Lower lobe of right lung (tissue), 2 donors: Measurements from ENCODE around the gene BDKRB1. TPM values are rescaled to one million over a fixed set of nuclear protein-coding genes. Genes with fewer than 3 reads are reported as not detected.
"Not testable (repeated sequence)": the region's sequence is repeated elsewhere in the genome, so short reads cannot be mapped to it uniquely, and the experiment has no call there.

Source experiments
- ATAC-seq, 2 donors: fragments of 200-7000 bp; cut with Tn5 transposase; one replicate each; pipeline ENCODE4 v1.9.1; 2020 to 2022; ENCODE audit warnings: mild to moderate bottlenecking in 2 of 2, moderate library complexity in 2 of 2
- DNase-seq: peaks from one replicate; pipeline ENCODE4 v3.0.0-alpha.2; 2020
- H3K27ac ChIP-seq: fragments of 200-600 bp; one replicate; pipeline ENCODE4 v1.8.0; 2022
- H3K27me3 ChIP-seq: fragments of 200-600 bp; one replicate; pipeline ENCODE4 v1.8.0; 2022; ENCODE audit warnings: low read depth
- H3K36me3 ChIP-seq: fragments of 200-600 bp; one replicate; pipeline ENCODE4 v1.8.0; 2022; ENCODE audit warnings: mild to moderate bottlenecking
- H3K4me1 ChIP-seq: fragments of 200-600 bp; one replicate; pipeline ENCODE4 v1.8.0; 2022
- H3K4me3 ChIP-seq: fragments of 200-600 bp; one replicate; pipeline ENCODE4 v1.8.0; 2022; ENCODE audit warnings: mild to moderate bottlenecking
- H3K9me3 ChIP-seq: fragments of 200-600 bp; one replicate; pipeline ENCODE4 v1.8.0; 2022
- intact Hi-C: fragments of 100-400 bp; cut with DNase I; formaldehyde crosslinking; loops from one replicate; pipeline ENCODE4 v1.11.0; 2022
- total RNA-seq: library from RNA; stranded (reverse); fragmentation: NEBNext Ultra II Directional; extraction: Animal tissue kit (Norgen Biotek cat#: 25700); gene quantifications from one replicate; pipeline ENCODE4 v1.2.1, GENCODE V29; 2021
- TF ChIP-seq, protein P1 (sequence below): fragments of 200-600 bp; IDR thresholded peaks from one replicate; pipeline ENCODE4 v1.8.0; 2022; ENCODE audit warnings: antibody characterized with exemption, mild to moderate bottlenecking
- donor health status: DM: no; HTN: yes; CAD: no; lungs with severe emphysema.

BDKRB1 gene
- total RNA-seq, 1 donor from 2014 or later = not detected

DNA sequence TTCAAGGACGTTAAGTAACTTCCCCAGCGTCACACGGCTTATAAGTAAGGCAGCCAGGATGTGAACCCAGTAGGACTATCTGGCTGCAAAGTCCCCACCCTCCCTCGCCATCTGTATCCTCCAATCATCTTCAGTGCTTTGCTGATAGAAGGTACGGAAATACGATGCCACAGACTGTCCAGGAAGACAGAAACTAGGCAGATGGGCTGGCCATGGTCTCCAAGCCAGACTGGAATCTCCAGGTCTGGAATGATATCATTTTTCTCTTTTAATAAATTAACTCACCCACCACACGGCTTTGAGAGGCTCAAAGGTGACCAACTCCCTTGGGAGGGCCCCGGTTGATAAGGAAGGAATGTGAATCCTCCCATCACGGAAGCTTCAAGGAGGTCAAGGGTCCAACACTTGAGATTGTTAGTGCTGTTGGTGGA is 16.3 kb upstream of the BDKRB1 start:
- DNase-seq (no peak), ATAC-seq (peak in 1 of 2 donors; percentile 55)
- H3K9me3 ChIP-seq = no peaks in the 10 kb centered on the region
- intact Hi-C loops = no loop called here
- TF ChIP-seq, protein P1, sequence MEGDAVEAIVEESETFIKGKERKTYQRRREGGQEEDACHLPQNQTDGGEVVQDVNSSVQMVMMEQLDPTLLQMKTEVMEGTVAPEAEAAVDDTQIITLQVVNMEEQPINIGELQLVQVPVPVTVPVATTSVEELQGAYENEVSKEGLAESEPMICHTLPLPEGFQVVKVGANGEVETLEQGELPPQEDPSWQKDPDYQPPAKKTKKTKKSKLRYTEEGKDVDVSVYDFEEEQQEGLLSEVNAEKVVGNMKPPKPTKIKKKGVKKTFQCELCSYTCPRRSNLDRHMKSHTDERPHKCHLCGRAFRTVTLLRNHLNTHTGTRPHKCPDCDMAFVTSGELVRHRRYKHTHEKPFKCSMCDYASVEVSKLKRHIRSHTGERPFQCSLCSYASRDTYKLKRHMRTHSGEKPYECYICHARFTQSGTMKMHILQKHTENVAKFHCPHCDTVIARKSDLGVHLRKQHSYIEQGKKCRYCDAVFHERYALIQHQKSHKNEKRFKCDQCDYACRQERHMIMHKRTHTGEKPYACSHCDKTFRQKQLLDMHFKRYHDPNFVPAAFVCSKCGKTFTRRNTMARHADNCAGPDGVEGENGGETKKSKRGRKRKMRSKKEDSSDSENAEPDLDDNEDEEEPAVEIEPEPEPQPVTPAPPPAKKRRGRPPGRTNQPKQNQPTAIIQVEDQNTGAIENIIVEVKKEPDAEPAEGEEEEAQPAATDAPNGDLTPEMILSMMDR = no peak
- H3K27ac ChIP-seq = no peak overlapping the region
- H3K4me3 ChIP-seq = no peak overlapping the region
- no peaks in the 10 kb centered on the region for H3K4me1 ChIP-seq
- no peaks in the 10 kb centered on the region for H3K36me3 ChIP-seq
- H3K27me3 ChIP-seq = no peaks in the 10 kb centered on the region

DNA sequence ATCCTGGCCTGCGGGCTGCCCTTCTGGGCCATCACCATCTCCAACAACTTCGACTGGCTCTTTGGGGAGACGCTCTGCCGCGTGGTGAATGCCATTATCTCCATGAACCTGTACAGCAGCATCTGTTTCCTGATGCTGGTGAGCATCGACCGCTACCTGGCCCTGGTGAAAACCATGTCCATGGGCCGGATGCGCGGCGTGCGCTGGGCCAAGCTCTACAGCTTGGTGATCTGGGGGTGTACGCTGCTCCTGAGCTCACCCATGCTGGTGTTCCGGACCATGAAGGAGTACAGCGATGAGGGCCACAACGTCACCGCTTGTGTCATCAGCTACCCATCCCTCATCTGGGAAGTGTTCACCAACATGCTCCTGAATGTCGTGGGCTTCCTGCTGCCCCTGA is 15.4 kb upstream of the BDKRB1 start:
- no peak overlapping the region for H3K4me3 ChIP-seq
- DNase-seq (no peak), ATAC-seq (no peak)
- H3K36me3 ChIP-seq = no peaks in the 10 kb centered on the region
- no peak overlapping the region for H3K27ac ChIP-seq
- H3K27me3 ChIP-seq = no peaks in the 10 kb centered on the region
- H3K9me3 ChIP-seq = no peaks in the 10 kb centered on the region
- TF ChIP-seq, protein P1 = no peak
- no peaks in the 10 kb centered on the region for H3K4me1 ChIP-seq
- intact Hi-C loops = no loop called here

GRCh38 chr14:96242126-96242525 is 13.9 kb upstream of the BDKRB1 start:
- intact Hi-C loops = no loop called here
- DNase-seq (no peak), ATAC-seq (no peak)
- TF ChIP-seq, protein P1 = no peak
- Histone ChIP-seq H3K4me1 (no peaks in the 10 kb centered on the region), H3K27me3 (no peaks in the 10 kb centered on the region), H3K4me3 (no peak overlapping the region), H3K27ac (no peak overlapping the region), H3K36me3 (no peaks in the 10 kb centered on the region), H3K9me3 (no peaks in the 10 kb centered on the region)

DNA sequence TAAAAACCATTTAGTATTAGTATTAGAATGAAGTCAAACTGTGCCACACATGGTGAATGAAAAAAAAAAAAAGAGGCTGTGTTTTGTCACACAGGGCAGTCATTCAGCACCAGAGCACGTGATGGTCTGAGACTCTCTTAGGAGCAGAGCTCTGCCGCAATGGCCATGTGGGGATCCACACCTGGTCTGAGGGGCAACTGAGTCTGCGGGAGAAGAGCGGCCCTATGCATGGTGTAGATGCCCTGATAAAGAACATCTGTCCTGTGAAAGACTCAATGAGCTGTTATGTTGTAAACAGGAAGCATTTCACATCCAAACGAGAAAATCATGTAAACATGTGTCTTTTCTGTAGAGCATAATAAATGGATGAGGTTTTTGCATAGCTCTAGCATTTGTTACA is 12.2 kb upstream of the BDKRB1 start:
- Histone ChIP-seq H3K4me3 (no peak overlapping the region), H3K27ac (no peak overlapping the region), H3K4me1 (no peaks in the 10 kb centered on the region), H3K36me3 (no peaks in the 10 kb centered on the region), H3K9me3 (no peaks in the 10 kb centered on the region), H3K27me3 (no peaks in the 10 kb centered on the region)
- TF ChIP-seq, protein P1 = no peak
- ATAC-seq (no peak), DNase-seq (no peak)
- intact Hi-C loops = no loop called here

DNA sequence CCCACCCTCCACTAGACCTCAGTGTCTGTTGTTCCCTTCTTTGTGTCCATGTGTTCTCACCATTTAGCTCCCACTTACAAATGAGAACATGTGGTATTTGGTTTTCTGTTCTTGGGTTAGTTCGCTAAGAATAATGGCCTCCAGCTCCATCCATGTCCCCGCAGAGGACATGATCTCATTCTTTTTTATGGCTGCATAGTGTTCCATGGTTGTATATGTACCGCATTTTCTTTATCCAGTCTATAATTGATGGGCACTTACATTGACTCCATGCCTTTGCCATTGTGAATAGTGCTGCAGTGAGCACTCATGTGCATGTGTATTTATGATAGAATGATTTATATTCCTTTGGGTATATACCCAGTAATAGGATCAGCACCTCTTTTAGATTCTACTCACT is 10.9 kb upstream of the BDKRB1 start:
- ATAC-seq, H3K36me3 ChIP-seq, H3K27ac ChIP-seq, H3K4me3 ChIP-seq, H3K4me1 ChIP-seq, H3K9me3 ChIP-seq, intact Hi-C loops, H3K27me3 ChIP-seq, DNase-seq: not testable (repeated sequence)

GRCh38 chr14:96245710-96246538 is 10.1 kb upstream of the BDKRB1 start:
- TF ChIP-seq, protein P1 = no peak
- H3K4me1 ChIP-seq = no peaks in the 10 kb centered on the region
- H3K4me3 ChIP-seq = no peak overlapping the region
- no peak for DNase-seq
- ATAC-seq = no peak
- no peak overlapping the region for H3K27ac ChIP-seq
- no peaks in the 10 kb centered on the region for H3K27me3 ChIP-seq
- no peaks in the 10 kb centered on the region for H3K36me3 ChIP-seq
- intact Hi-C loops = no loop called here
- H3K9me3 ChIP-seq = no peaks in the 10 kb centered on the region
